RWPE2 (cell line): ENCODE results near the gene KCMF1.

ENCODE experiments used
- ATAC-seq: fragments of 200-7000 bp; cut with Tn5 transposase; 3 replicates; pipeline ENCODE4 v1.9.1; 2021; ENCODE audit warnings: low read depth
- DNase-seq: peaks from one replicate; pipeline ENCODE4 v3.0.0-alpha.2; 2020; ENCODE audit warnings: low spot score
- H3K27ac ChIP-seq: fragments of 450-650 bp; 2 replicates; pipeline ENCODE4 v1.5.1; 2017; ENCODE audit warnings: mild to moderate bottlenecking; ENCODE audit not compliant: poor library complexity, severe bottlenecking
- H3K27me3 ChIP-seq: fragments of 250-450 bp; sonication (Bioruptor Pico); 2 replicates; pipeline ENCODE4 v1.5.1; 2021; ENCODE audit warnings: mild to moderate bottlenecking, moderate library complexity; ENCODE audit not compliant: insufficient read depth, poor library complexity, severe bottlenecking
- H3K36me3 ChIP-seq: fragments of 250-450 bp; sonication (Bioruptor Pico); 2 replicates; pipeline ENCODE4 v1.5.1; 2020; ENCODE audit warnings: low read depth, mild to moderate bottlenecking, moderate library complexity
- H3K4me1 ChIP-seq: fragments of 250-450 bp; sonication (Bioruptor Pico); 2 replicates; pipeline ENCODE4 v1.5.1; 2021; ENCODE audit warnings: mild to moderate bottlenecking, moderate library complexity; ENCODE audit not compliant: insufficient read depth, poor library complexity, severe bottlenecking
- H3K4me3 ChIP-seq: fragments of 250-450 bp; sonication (Bioruptor Pico); 2 replicates; pipeline ENCODE4 v1.5.1; 2021; ENCODE audit warnings: mild to moderate bottlenecking, moderate library complexity; ENCODE audit not compliant: severe bottlenecking
- H3K9me3 ChIP-seq: fragments of 250-450 bp; sonication (Bioruptor Pico); 2 replicates; pipeline ENCODE4 v1.5.1; 2021; ENCODE audit warnings: mild to moderate bottlenecking, moderate library complexity; ENCODE audit not compliant: severe bottlenecking
- CTCF ChIP-seq: fragments of 450-650 bp; IDR thresholded peaks from one replicate; pipeline ENCODE4 v1.5.1; 2017; ENCODE audit warnings: mild to moderate bottlenecking, moderate library complexity; ENCODE audit not compliant: poor library complexity, severe bottlenecking

KCMF1 gene

GRCh38 chr2:85061896-85062295 lies 90.9 kb downstream of the KCMF1 start:
- no peaks in the 10 kb centered on the region for H3K4me1 ChIP-seq
- ATAC-seq, result no peak
- no peak overlapping the region for H3K27ac ChIP-seq
- DNase-seq, result no peak
- no peaks in the 10 kb centered on the region for H3K27me3 ChIP-seq
- H3K36me3 ChIP-seq, result no peaks in the 10 kb centered on the region
- H3K4me3 ChIP-seq, result no peak overlapping the region
- no peaks in the 10 kb centered on the region for H3K9me3 ChIP-seq
- no peak for TF ChIP-seq CTCF

- H3K27me3 ChIP-seq, result no peaks in the 10 kb centered on the region
- ATAC-seq, result no peak
- DNase-seq, result no peak
- H3K36me3 ChIP-seq, result no peaks in the 10 kb centered on the region
- H3K4me1 ChIP-seq, result no peaks in the 10 kb centered on the region
- no peaks in the 10 kb centered on the region for H3K9me3 ChIP-seq
- H3K4me3 ChIP-seq, result no peak overlapping the region
- H3K27ac ChIP-seq, result no peak overlapping the region
- TF ChIP-seq CTCF, result no peak
Observed at GRCh38 chr2:85062565-85062964, 91.6 kb downstream of the KCMF1 start.

GRCh38 chr2:85063981-85064599 lies 93.1 kb downstream of the KCMF1 start:
- DNase-seq (no peak), ATAC-seq (no peak)
- H3K9me3 ChIP-seq, result no peaks in the 10 kb centered on the region
- TF ChIP-seq CTCF, result no peak
- no peaks in the 10 kb centered on the region for H3K36me3 ChIP-seq
- H3K4me3 ChIP-seq, result no peak overlapping the region
- no peaks in the 10 kb centered on the region for H3K4me1 ChIP-seq
- no peak overlapping the region for H3K27ac ChIP-seq
- H3K27me3 ChIP-seq, result no peaks in the 10 kb centered on the region

GRCh38 chr2:85064927-85065577 lies 94.1 kb downstream of the KCMF1 start:
- H3K9me3 ChIP-seq, result no peaks in the 10 kb centered on the region
- H3K27ac ChIP-seq, result no peak overlapping the region
- H3K4me1 ChIP-seq, result no peaks in the 10 kb centered on the region
- H3K27me3 ChIP-seq, result no peaks in the 10 kb centered on the region
- H3K36me3 ChIP-seq, result no peaks in the 10 kb centered on the region
- no peak overlapping the region for H3K4me3 ChIP-seq
- no peak for ATAC-seq
- DNase-seq, result no peak
- TF ChIP-seq CTCF, result no peak
